Dendritic cell treated with granulocyte-macrophage colony-stimulating factor and Interleukin-4, amounts not matched to agents 40 ng/mL and 50 ng/mL, for 4 days (primary cell): ENCODE results near the gene RNF43.

ENCODE experiments used
- H3K27ac Mint-ChIP-seq: one replicate; pipeline ENCODE4 v1.8.0; 2022; ENCODE audit warnings: mild to moderate bottlenecking, mixed read lengths
- H3K27me3 Mint-ChIP-seq: one replicate; pipeline ENCODE4 v1.8.0; 2022; ENCODE audit warnings: mild to moderate bottlenecking, mixed read lengths
- H3K36me3 Mint-ChIP-seq: one replicate; pipeline ENCODE4 v1.8.0; 2022; ENCODE audit warnings: low read depth, mixed read lengths
- H3K4me1 Mint-ChIP-seq: one replicate; pipeline ENCODE4 v1.8.0; 2022; ENCODE audit warnings: low read depth, mixed read lengths
- H3K4me3 Mint-ChIP-seq: one replicate; pipeline ENCODE4 v1.8.0; 2022; ENCODE audit warnings: mild to moderate bottlenecking, moderate library complexity, mixed read lengths
- H3K9me3 Mint-ChIP-seq: one replicate; pipeline ENCODE4 v1.8.0; 2022; ENCODE audit warnings: mixed read lengths
- intact Hi-C: fragments of 100-400 bp; cut with micrococcal nuclease; formaldehyde crosslinking; loops from one replicate; pipeline ENCODE4 v1.15.0; 2022

Gene RNF43

DNA sequence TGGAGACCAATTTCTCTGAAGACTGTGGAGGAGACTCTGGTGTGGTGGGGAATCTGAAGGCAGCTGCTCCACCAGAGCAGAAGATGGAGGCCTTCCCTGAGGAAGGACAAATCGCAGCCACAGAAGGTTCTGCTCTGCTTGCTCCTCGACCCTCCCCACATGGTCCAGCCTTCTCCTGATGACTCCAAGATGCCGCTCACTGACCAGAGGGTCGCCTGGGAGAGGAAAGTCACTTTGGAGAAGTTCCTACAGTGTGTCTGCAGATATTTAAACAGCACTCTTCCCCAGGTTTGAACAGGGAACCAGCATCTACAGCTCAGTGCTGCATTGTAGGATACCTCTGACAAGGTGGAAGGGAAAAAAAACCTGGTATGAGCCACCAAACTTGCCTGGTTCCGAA is 44.3 kb downstream of the RNF43 start:
- Mint-ChIP-seq H3K27me3 (peaks cover 14% of the 10 kb centered on the region), H3K27ac (no peak overlapping the region), H3K36me3 (no peaks in the 10 kb centered on the region), H3K4me1 (peaks cover 38% of the 10 kb centered on the region), H3K4me3 (no peak overlapping the region), H3K9me3 (no peaks in the 10 kb centered on the region)
- intact Hi-C loops: loop anchor here (10.0 kb wide), 1 partner anchor 48 kb away; the partner anchor contains the start of gene TSPOAP1

DNA sequence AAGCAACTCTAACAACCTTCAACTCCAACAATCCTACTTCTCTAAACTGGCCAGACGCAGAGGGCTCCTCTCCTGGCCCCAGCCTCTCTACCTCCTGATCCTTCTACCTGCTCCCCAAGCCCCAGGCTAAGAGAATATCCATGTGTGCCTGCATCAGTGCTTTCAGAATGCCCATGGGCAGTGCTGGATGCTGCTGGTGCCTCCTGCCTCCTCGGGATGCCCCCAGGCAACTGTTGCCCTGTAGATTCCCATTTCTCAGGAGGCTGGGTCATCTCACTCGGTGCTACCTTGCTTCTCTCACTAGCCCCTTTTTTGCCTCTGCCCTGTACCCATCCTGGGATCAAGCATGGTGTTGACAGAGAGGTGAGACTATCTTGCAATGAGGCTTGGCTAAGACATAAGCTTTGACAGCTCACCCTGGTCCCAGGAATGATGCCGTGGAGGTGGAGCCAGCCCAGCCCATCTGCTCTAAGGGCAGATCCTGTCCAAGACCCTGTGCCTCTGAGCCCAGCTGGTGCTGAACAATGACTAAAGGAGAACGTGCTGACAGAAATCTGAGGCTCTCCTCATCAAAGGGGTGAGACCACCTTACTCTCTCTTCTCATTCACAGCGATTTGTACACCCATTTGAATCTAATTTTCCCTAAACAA is 45.9 kb downstream of the RNF43 start:
- peaks cover 25% of the 10 kb centered on the region for H3K4me1 Mint-ChIP-seq
- peaks cover 14% of the 10 kb centered on the region for H3K27me3 Mint-ChIP-seq
- no peak overlapping the region for H3K27ac Mint-ChIP-seq
- H3K4me3 Mint-ChIP-seq: no peak overlapping the region
- intact Hi-C loops: loop anchor here (10.0 kb wide), 1 partner anchor 47 kb away; the partner anchor contains the start of gene TSPOAP1
- no peaks in the 10 kb centered on the region for H3K9me3 Mint-ChIP-seq
- no peaks in the 10 kb centered on the region for H3K36me3 Mint-ChIP-seq

DNA sequence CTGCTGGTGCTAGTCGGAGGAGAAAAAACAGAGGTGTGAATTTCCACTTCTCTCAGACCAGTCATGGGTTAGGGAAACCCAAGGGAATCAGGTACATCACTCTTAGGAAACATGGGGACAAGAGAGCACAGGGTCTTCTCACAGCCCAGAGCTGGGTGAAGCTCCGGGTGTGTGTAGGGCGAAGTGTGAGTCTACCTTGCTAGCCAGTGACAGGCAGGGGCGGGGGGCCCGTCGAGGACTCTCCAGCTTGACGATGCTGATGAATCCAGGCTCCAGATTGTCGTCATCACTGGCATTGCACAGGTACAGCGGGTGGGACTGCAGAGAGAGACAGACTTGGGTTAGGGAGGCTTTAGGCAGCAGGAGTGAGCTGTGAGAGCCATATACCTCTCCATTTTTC is 46.6 kb downstream of the RNF43 start:
- Mint-ChIP-seq H3K4me1 (peaks cover 20% of the 10 kb centered on the region), H3K27me3 (peaks cover 14% of the 10 kb centered on the region), H3K4me3 (no peak overlapping the region), H3K27ac (no peak overlapping the region), H3K9me3 (no peaks in the 10 kb centered on the region), H3K36me3 (no peaks in the 10 kb centered on the region)
- intact Hi-C loops: loop anchor here (10.0 kb wide), 1 partner anchor 46 kb away; the partner anchor contains the start of gene TSPOAP1

DNA sequence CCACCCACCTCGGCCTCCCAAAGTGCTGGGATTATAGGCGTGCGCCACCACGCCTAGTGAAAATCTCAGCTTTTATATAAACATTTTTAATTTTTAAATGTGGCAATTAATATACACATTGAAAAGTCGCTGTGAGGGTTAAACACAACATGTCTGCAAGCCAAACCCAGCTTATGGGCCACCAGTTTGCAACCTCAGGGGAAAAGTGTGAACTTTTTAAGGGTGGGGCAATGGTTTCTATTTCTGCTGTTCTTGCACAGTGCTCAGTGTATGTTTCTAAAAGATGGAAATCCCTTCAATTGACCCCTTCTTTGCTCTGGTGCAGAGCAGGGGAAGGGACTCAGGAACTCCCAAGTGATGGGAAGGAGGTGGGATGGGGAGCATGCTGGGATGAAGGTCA is 47.0 kb downstream of the RNF43 start:
- Mint-ChIP-seq H3K4me1 (peaks cover 16% of the 10 kb centered on the region), H3K4me3 (no peak overlapping the region), H3K9me3 (no peaks in the 10 kb centered on the region), H3K36me3 (no peaks in the 10 kb centered on the region), H3K27me3 (peaks cover 14% of the 10 kb centered on the region), H3K27ac (no peak overlapping the region)
- intact Hi-C loops: loop anchor here (10.0 kb wide), 1 partner anchor 46 kb away; the partner anchor contains the start of gene TSPOAP1

DNA sequence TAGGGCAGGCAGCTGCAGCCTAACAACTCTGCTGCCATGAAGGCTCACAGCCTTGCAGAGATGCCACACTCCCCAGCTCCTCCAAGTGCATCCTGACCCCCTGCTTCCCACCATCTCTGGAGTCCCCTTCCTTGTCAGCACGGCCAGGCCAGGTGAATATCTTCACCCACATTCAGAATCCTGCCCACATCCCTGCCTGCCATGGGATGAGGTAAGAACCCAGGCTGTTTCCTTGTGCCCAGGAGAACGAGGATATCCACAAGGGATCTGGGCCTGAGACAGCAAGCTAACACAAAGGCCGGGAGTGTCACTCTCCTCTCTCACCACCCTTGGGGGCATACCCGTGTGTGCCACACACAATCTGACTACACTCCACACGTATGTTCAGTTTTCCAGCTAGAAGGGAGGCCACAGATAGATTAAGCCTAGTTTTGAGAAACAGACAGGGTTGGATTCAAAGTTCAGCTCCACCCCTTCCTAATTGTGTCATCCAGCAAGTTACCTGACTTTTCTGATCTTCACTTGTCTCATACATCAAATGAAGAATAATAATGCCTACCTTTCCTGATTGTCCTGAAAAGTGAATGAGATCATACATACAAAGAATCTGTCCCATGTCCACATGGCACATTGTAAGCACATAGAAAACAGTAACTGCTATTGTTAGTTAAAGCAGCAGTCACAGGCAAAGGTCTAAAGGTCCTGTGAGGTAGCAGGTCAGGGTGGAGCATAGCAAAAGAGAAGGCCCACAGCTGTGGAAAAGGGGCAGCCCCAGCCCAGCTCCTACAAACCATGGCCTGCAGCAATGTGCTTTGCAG is 47.9 kb downstream of the RNF43 start:
- Mint-ChIP-seq H3K27ac (no peak overlapping the region), H3K36me3 (no peaks in the 10 kb centered on the region), H3K4me1 (peaks cover 8% of the 10 kb centered on the region), H3K27me3 (peaks cover 11% of the 10 kb centered on the region), H3K4me3 (no peak overlapping the region), H3K9me3 (no peaks in the 10 kb centered on the region)
- intact Hi-C loops: loop anchor here (10.0 kb wide), 1 partner anchor 45 kb away; the partner anchor contains the start of gene TSPOAP1

DNA sequence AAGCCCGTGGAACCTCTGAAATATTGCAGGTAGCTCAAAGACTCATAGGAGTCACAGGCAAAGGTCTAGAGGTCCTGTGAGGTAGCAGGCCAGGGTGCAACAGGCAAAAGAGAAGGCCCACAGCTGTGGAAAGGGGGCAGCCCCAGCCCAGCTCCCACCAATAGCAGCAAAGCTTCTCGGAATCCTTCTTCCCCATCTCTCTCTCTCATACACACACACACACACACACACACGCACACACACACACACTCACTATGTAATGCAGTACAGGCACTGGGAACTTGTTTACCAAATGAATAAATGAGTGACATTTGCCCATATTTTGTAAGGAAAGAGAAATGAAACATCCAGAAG is 48.5 kb downstream of the RNF43 start:
- H3K36me3 Mint-ChIP-seq: no peaks in the 10 kb centered on the region
- intact Hi-C loops: no loop called here
- no peaks in the 10 kb centered on the region for H3K9me3 Mint-ChIP-seq
- no peak overlapping the region for H3K4me3 Mint-ChIP-seq
- H3K4me1 Mint-ChIP-seq: peaks cover 8% of the 10 kb centered on the region
- H3K27ac Mint-ChIP-seq: no peak overlapping the region
- peaks cover 11% of the 10 kb centered on the region for H3K27me3 Mint-ChIP-seq
